Fibroblast of the aortic adventitia (primary cell): ENCODE data around the gene ZNF586. TPM values are rescaled to one million over a fixed set of nuclear protein-coding genes. Genes with fewer than 3 reads are reported as not detected.

ENCODE experiments used
- DNase-seq: peaks from one replicate; pipeline ENCODE4 v3.0.0-alpha.2; 2010; ENCODE audit warnings: low read depth
- H3K4me3 ChIP-seq: 2 replicates; pipeline ENCODE4 v1.5.1; 2011; ENCODE audit warnings: low read depth, mild to moderate bottlenecking, control low read depth, low read length, moderate library complexity
- total RNA-seq: library from RNA; depleted of rRNA; stranded (reverse); fragments of >200 nt; gene quantifications from 2 replicates; pipeline ENCODE4 v1.2.3, GENCODE V29; 2012; ENCODE audit warnings: low replicate concordance
- TF ChIP-seq, protein P1 (sequence below): IDR thresholded peaks from 2 replicates; pipeline ENCODE4 v1.5.1; 2011; ENCODE audit warnings: mild to moderate bottlenecking, low read length, control low read depth, inconsistent platforms; ENCODE audit not compliant: insufficient read depth

The ZNF586 gene
- total RNA-seq, 1 donor = 15.0 TPM

DNA sequence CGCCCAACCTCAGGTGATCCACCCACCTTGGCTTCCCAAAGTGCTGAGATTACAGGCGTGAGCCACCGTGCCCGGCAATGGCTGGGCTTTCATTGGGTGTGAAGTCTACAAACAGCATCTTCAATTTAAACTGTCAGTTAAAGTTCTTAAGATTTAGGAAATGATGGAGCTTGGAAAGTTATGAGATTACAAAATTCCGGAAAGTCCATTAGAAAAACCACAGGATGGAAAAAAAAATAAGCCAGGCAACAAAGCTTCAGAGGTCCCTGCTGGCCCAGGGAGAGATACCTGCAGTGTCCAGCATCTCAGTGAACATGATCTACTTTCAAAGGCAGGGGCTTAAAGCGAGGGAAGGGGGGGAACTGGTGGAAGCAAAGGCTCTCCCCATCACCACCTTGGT is 56.0 kb downstream of the ZNF586 start:
- no peak for DNase-seq
- TF ChIP-seq, protein P1, sequence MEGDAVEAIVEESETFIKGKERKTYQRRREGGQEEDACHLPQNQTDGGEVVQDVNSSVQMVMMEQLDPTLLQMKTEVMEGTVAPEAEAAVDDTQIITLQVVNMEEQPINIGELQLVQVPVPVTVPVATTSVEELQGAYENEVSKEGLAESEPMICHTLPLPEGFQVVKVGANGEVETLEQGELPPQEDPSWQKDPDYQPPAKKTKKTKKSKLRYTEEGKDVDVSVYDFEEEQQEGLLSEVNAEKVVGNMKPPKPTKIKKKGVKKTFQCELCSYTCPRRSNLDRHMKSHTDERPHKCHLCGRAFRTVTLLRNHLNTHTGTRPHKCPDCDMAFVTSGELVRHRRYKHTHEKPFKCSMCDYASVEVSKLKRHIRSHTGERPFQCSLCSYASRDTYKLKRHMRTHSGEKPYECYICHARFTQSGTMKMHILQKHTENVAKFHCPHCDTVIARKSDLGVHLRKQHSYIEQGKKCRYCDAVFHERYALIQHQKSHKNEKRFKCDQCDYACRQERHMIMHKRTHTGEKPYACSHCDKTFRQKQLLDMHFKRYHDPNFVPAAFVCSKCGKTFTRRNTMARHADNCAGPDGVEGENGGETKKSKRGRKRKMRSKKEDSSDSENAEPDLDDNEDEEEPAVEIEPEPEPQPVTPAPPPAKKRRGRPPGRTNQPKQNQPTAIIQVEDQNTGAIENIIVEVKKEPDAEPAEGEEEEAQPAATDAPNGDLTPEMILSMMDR = no peak
- no peak overlapping the region for H3K4me3 ChIP-seq

DNA sequence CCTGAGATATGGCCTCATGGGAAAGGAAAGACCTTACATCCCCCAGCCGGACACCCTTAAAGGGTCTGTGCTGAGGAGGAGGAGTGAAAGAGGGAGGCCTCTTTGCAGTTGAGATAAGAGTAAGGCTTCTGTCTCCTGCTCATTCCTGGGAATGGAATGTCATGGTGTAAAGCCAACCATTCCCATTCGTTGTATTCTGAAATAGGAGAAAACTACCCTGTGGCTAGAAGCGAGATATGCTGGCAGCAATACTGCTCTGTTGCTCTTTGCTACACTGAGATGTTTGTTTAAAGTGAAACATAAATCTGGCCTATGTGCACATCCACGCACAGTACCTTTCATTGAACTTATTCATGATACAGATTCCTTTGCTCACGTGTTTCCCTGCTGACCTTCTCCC is 59.8 kb downstream of the ZNF586 start:
- TF ChIP-seq, protein P1 = no peak
- H3K4me3 ChIP-seq = no peak overlapping the region
- peak; percentile 73 for DNase-seq

DNA sequence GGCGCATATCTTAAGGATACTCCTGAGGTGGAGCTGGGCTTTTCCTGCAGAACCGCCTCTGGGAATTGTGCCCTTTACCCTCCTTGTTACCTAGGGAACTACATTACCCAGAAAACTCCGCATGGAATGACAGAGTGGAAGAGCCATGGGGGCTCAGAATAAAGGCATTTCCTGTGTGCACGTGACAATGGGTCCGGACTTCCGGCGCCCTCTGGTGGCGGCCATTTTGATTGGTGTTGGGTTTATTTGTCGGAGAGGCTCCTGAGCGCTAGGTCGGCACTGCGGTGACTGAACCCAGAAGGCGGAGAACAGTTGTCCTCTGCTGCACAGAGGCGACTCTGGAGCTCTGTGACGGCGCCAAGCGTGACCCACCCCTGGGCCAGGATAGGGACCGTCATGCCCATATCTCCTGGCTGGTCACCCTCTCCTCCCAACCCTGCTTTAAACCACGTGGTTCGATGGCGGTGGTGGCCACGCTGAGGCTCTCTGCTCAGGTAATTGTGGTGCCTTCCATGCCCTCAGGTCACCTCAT is 60.7 kb downstream of the ZNF586 start, which contains the start of gene ZNF587B:
Gene ZNF587B, plus strand, starts transcription at position 229 of the 532 bp plus-strand sequence. Its CDS starts 230 bp downstream, at position 459.
- peak within 1 kb of the TSS; percentile 60 for H3K4me3 ChIP-seq
- DNase-seq = peak; percentile 62
- TF ChIP-seq, protein P1 = no peak

Other genes with a start within 250 kb of the ZNF586 start
- 1.1 and 5.3 TPM in 2 replicates for gene ZNF549, start 242.3 kb upstream of the ZNF586 start, total RNA-seq
- 2.1 and 7.8 TPM in 2 replicates for gene ZNF550, start 209.8 kb upstream of the ZNF586 start, total RNA-seq
- gene ZNF416, start 190.8 kb upstream of the ZNF586 start, total RNA-seq = 3.4 and 8.0 TPM in 2 replicates
- 4.2 and 11.0 TPM in 2 replicates for gene ZIK1, start 185.5 kb upstream of the ZNF586 start, total RNA-seq
- 1.1 and 5.6 TPM in 2 replicates for gene ZNF530, start 169.8 kb upstream of the ZNF586 start, total RNA-seq
- gene ZNF134, start 155.4 kb upstream of the ZNF586 start, total RNA-seq = 18.6 and 19.4 TPM in 2 replicates
- 6.2 and 15.0 TPM in 2 replicates for gene ZNF211, start 136.5 kb upstream of the ZNF586 start, total RNA-seq
- gene ZSCAN4, start 100.7 kb upstream of the ZNF586 start, total RNA-seq = not detected in 2 replicates
- 5.2 and 13.5 TPM in 2 replicates for gene ZNF551, start 87.7 kb upstream of the ZNF586 start, total RNA-seq
- 2.3 and 2.5 TPM in 2 replicates for gene ZNF154, start 60.5 kb upstream of the ZNF586 start, total RNA-seq
- 3.7 and 9.2 TPM in 2 replicates for gene ZNF671, start 42.1 kb upstream of the ZNF586 start, total RNA-seq
- 8.1 and 12.1 TPM in 2 replicates for gene ZNF776, start 22.9 kb upstream of the ZNF586 start, total RNA-seq
- 4.3 and 11.3 TPM in 2 replicates for gene ZNF552, start 45.2 kb downstream of the ZNF586 start, total RNA-seq
- gene ZNF587B, start 60.6 kb downstream of the ZNF586 start, total RNA-seq = 18.3 and 38.7 TPM in 2 replicates
- gene ZNF587, start 80.2 kb downstream of the ZNF586 start, total RNA-seq = 29.6 and 39.2 TPM in 2 replicates
- gene ZNF814, start 119.4 kb downstream of the ZNF586 start, total RNA-seq = 5.0 and 10.3 TPM in 2 replicates
- 15.8 and 16.1 TPM in 2 replicates for gene ZNF417, start 146.9 kb downstream of the ZNF586 start, total RNA-seq
- gene ZNF418, start 165.7 kb downstream of the ZNF586 start, total RNA-seq = 3.6 and 13.6 TPM in 2 replicates
- gene ZNF256, start 178.0 kb downstream of the ZNF586 start, total RNA-seq = 2.5 and 7.7 TPM in 2 replicates
- gene C19orf18, start 204.9 kb downstream of the ZNF586 start, total RNA-seq = 0.49 TPM in 1 of 2 replicates, not detected in the other
- 17.9 and 33.8 TPM in 2 replicates for gene ZNF606, start 233.1 kb downstream of the ZNF586 start, total RNA-seq